Measurements from ENCODE around the gene SETD5.

Gene SETD5

GRCh38 chr3:9397332-9397905, at the start of gene SETD5:
Gene SETD5, plus strand, starts transcription at chr3:9397615. Its CDS starts 31,324 bp downstream, at chr3:9428939.
- peak; percentile 100 for DNase-seq

- no peak for DNase-seq
These were observed 49.5 kb upstream of the SETD5 start for GRCh38 chr3:9347887-9348286.

- DNase-seq: no peak
These were observed 47.9 kb upstream of the SETD5 start for GRCh38 chr3:9349321-9350117.

GRCh38 chr3:9351709-9352126, 45.7 kb upstream of the SETD5 start:
- no peak for DNase-seq

GRCh38 chr3:9352917-9353752, 44.3 kb upstream of the SETD5 start:
- peak; percentile 46 for DNase-seq

- DNase-seq: no peak
These were observed 35.6 kb upstream of the SETD5 start for GRCh38 chr3:9361691-9362388.

GRCh38 chr3:9362731-9363530, 34.5 kb upstream of the SETD5 start, which contains the start of gene THUMPD3:
Gene THUMPD3, plus strand, starts transcription at chr3:9363054. Its CDS starts 2,015 bp downstream, at chr3:9365069.
- peak; percentile 94 for DNase-seq

- no peak for DNase-seq
These were observed 27.9 kb upstream of the SETD5 start for GRCh38 chr3:9369508-9369907.

- no peak for DNase-seq
These were observed 23.9 kb upstream of the SETD5 start for GRCh38 chr3:9373465-9373864.

GRCh38 chr3:9377981-9378380, 19.4 kb upstream of the SETD5 start:
- DNase-seq: no peak

GRCh38 chr3:9379327-9379726, 18.1 kb upstream of the SETD5 start:
- DNase-seq: no peak

GRCh38 chr3:9380014-9380413, 17.4 kb upstream of the SETD5 start:
- no peak for DNase-seq

GRCh38 chr3:9384141-9384828, 13.1 kb upstream of the SETD5 start:
- DNase-seq: no peak

GRCh38 chr3:9385187-9386077, 12.0 kb upstream of the SETD5 start:
- DNase-seq: no peak

- no peak for DNase-seq
These were observed 11.3 kb upstream of the SETD5 start for GRCh38 chr3:9386078-9386459.

GRCh38 chr3:9386501-9387321, 10.7 kb upstream of the SETD5 start:
- no peak for DNase-seq

- no peak for DNase-seq
These were observed 10.1 kb upstream of the SETD5 start for GRCh38 chr3:9387322-9387655.

GRCh38 chr3:9388142-9388541, 9.3 kb upstream of the SETD5 start:
- DNase-seq: no peak

- DNase-seq: no peak
These were observed 8.7 kb upstream of the SETD5 start for GRCh38 chr3:9388562-9389272.

Measured in stimulated activated CD4-positive, alpha-beta T cell treated with anti-CD3 and anti-CD28 coated beads, Interleukin-4, amount 100 ng/mL, for 1 hour (primary cell).